ENCODE data around the gene LPA. TPM values are rescaled to one million over a fixed set of nuclear protein-coding genes. Genes with fewer than 3 reads are reported as not detected.
"Not testable (repeated sequence)": the region's sequence is repeated elsewhere in the genome, so short reads cannot be mapped to it uniquely, and the experiment has no call there.

Gene LPA
- 1 to 10 TPM in 1 of 2 donors, not detected in 1; 1.1 TPM for total RNA-seq
- under 1 TPM in 1 of 2 donors, not detected in 1; 0.03 TPM for polyA plus RNA-seq
- long read RNA-seq, donor 1, result 0 reads
- long read RNA-seq, donor 2, result 0 reads
- long read RNA-seq, donor 3, result 0 reads
- long read RNA-seq, donor 4, result 0 reads
- long read RNA-seq, donor 5, result 0 reads

GRCh38 chr6:160664198-160664597 is at the start of gene LPA:
LPA (minus strand) TSS chr6:160664275; CDS start chr6:160664214, 61 bp downstream.
- not testable (repeated sequence) for H3K4me1 ChIP-seq (ENCODE audit: control insufficient read depth in 5 of 5, insufficient read depth in 5 of 5, low read length in 5 of 5); DNase-seq; H3K36me3 ChIP-seq (ENCODE audit: control insufficient read depth in 4 of 4, insufficient read depth in 4 of 4, low read length in 4 of 4); H3K27ac ChIP-seq (ENCODE audit: low read depth in 1 of 2, low read length in 1 of 2); ATAC-seq (ENCODE audit: insufficient read depth, low FRiP score); H3K27me3 ChIP-seq (ENCODE audit: control insufficient read depth in 3 of 3, insufficient read depth in 3 of 3, low read length in 2 of 3); H3K9ac ChIP-seq (ENCODE audit: insufficient read depth in 1 of 2, low read length in 2 of 2); H3K4me3 ChIP-seq; H3K9me3 ChIP-seq (ENCODE audit: control insufficient read depth in 4 of 4, insufficient read depth in 3 of 4, low read length in 3 of 4)
- 67 to 88% methylated on average over 1 of the region's 1 CpG for WGBS, 2 donors

- not testable (repeated sequence) for H3K36me3 ChIP-seq (ENCODE audit: control insufficient read depth in 4 of 4, insufficient read depth in 4 of 4, low read length in 4 of 4); H3K27me3 ChIP-seq (ENCODE audit: control insufficient read depth in 3 of 3, insufficient read depth in 3 of 3, low read length in 2 of 3); H3K9me3 ChIP-seq (ENCODE audit: control insufficient read depth in 4 of 4, insufficient read depth in 3 of 4, low read length in 3 of 4); H3K4me3 ChIP-seq; H3K4me1 ChIP-seq (ENCODE audit: control insufficient read depth in 5 of 5, insufficient read depth in 5 of 5, low read length in 5 of 5); DNase-seq; H3K27ac ChIP-seq (ENCODE audit: low read depth in 1 of 2, low read length in 1 of 2); H3K9ac ChIP-seq (ENCODE audit: insufficient read depth in 1 of 2, low read length in 2 of 2); ATAC-seq (ENCODE audit: insufficient read depth, low FRiP score)
Observed at GRCh38 chr6:160708993-160709392, 44.9 kb upstream of the LPA start.

- not testable (repeated sequence) for H3K9me3 ChIP-seq (ENCODE audit: control insufficient read depth in 4 of 4, insufficient read depth in 3 of 4, low read length in 3 of 4); H3K27ac ChIP-seq (ENCODE audit: low read depth in 1 of 2, low read length in 1 of 2); H3K27me3 ChIP-seq (ENCODE audit: control insufficient read depth in 3 of 3, insufficient read depth in 3 of 3, low read length in 2 of 3); H3K9ac ChIP-seq (ENCODE audit: insufficient read depth in 1 of 2, low read length in 2 of 2); H3K36me3 ChIP-seq (ENCODE audit: control insufficient read depth in 4 of 4, insufficient read depth in 4 of 4, low read length in 4 of 4); H3K4me1 ChIP-seq (ENCODE audit: control insufficient read depth in 5 of 5, insufficient read depth in 5 of 5, low read length in 5 of 5); DNase-seq; H3K4me3 ChIP-seq; ATAC-seq (ENCODE audit: insufficient read depth, low FRiP score)
- 88 to 89% methylated on average over 7 of the region's 7 CpGs for WGBS, 2 donors
Observed at GRCh38 chr6:160704688-160705087, 40.6 kb upstream of the LPA start.

- not testable (repeated sequence) for H3K9me3 ChIP-seq (ENCODE audit: control insufficient read depth in 4 of 4, insufficient read depth in 3 of 4, low read length in 3 of 4); DNase-seq; ATAC-seq (ENCODE audit: insufficient read depth, low FRiP score); H3K27ac ChIP-seq (ENCODE audit: low read depth in 1 of 2, low read length in 1 of 2); H3K4me1 ChIP-seq (ENCODE audit: control insufficient read depth in 5 of 5, insufficient read depth in 5 of 5, low read length in 5 of 5); H3K36me3 ChIP-seq (ENCODE audit: control insufficient read depth in 4 of 4, insufficient read depth in 4 of 4, low read length in 4 of 4); H3K27me3 ChIP-seq (ENCODE audit: control insufficient read depth in 3 of 3, insufficient read depth in 3 of 3, low read length in 2 of 3); H3K9ac ChIP-seq (ENCODE audit: insufficient read depth in 1 of 2, low read length in 2 of 2); H3K4me3 ChIP-seq
- 76 to 91% methylated on average over 6 of the region's 6 CpGs for WGBS, 2 donors
Observed at GRCh38 chr6:160701918-160702680, 38.0 kb upstream of the LPA start, which contains the start of gene PLG. PLG (plus strand) TSS chr6:160702244; CDS start chr6:160702305, 61 bp downstream.

- 77 to 84% methylated on average over 6 of the region's 6 CpGs for WGBS, 2 donors
Observed at GRCh38 chr6:160697826-160698225, 33.8 kb upstream of the LPA start.

GRCh38 chr6:160696884-160697283 is 32.8 kb upstream of the LPA start:
- H3K27me3 ChIP-seq (ENCODE audit: control insufficient read depth in 3 of 3, insufficient read depth in 3 of 3, low read length in 2 of 3); H3K36me3 ChIP-seq (ENCODE audit: control insufficient read depth in 4 of 4, insufficient read depth in 4 of 4, low read length in 4 of 4); H3K9ac ChIP-seq (ENCODE audit: insufficient read depth in 1 of 2, low read length in 2 of 2); H3K9me3 ChIP-seq (ENCODE audit: control insufficient read depth in 4 of 4, insufficient read depth in 3 of 4, low read length in 3 of 4); H3K4me3 ChIP-seq; H3K4me1 ChIP-seq (ENCODE audit: control insufficient read depth in 5 of 5, insufficient read depth in 5 of 5, low read length in 5 of 5); ATAC-seq (ENCODE audit: insufficient read depth, low FRiP score); H3K27ac ChIP-seq (ENCODE audit: low read depth in 1 of 2, low read length in 1 of 2): not testable (repeated sequence)
- DNase-seq, result peak in 2 of 3 donors; percentile 23 to 41
- 60 to 84% methylated on average over 3 of the region's 3 CpGs for WGBS, 2 donors

More at GRCh38 chr6:160697826-160698225, 33.8 kb upstream of the LPA start:
- Histone ChIP-seq H3K27ac (ENCODE audit: low read depth in 1 of 2, low read length in 1 of 2) (no peak overlapping the region), H3K4me1 (ENCODE audit: control insufficient read depth in 5 of 5, insufficient read depth in 5 of 5, low read length in 5 of 5) (no peaks in the 10 kb centered on the region), H3K36me3 (ENCODE audit: control insufficient read depth in 4 of 4, insufficient read depth in 4 of 4, low read length in 4 of 4) (no peaks in the 10 kb centered on the region), H3K9ac (ENCODE audit: insufficient read depth in 1 of 2, low read length in 2 of 2) (no peak overlapping the region), H3K27me3 (ENCODE audit: control insufficient read depth in 3 of 3, insufficient read depth in 3 of 3, low read length in 2 of 3) (no peaks in the 10 kb centered on the region), H3K4me3 (no peak overlapping the region), H3K9me3 (ENCODE audit: control insufficient read depth in 4 of 4, insufficient read depth in 3 of 4, low read length in 3 of 4) (peaks cover 0 to 2% (median 0%) of the 10 kb centered on the region in 4 donors)
- ATAC-seq (ENCODE audit: insufficient read depth, low FRiP score), result no peak
- TF ChIP-seq CTCF (IDR thresholded peaks at IDR 0.05; ENCODE audit: control extremely low read depth, extremely low read depth), result no peak
- no peak for DNase-seq

GRCh38 chr6:160695622-160696021 is 31.5 kb upstream of the LPA start:
- not testable (repeated sequence) for H3K36me3 ChIP-seq (ENCODE audit: control insufficient read depth in 4 of 4, insufficient read depth in 4 of 4, low read length in 4 of 4); H3K27ac ChIP-seq (ENCODE audit: low read depth in 1 of 2, low read length in 1 of 2); ATAC-seq (ENCODE audit: insufficient read depth, low FRiP score); H3K4me1 ChIP-seq (ENCODE audit: control insufficient read depth in 5 of 5, insufficient read depth in 5 of 5, low read length in 5 of 5); H3K4me3 ChIP-seq; H3K9me3 ChIP-seq (ENCODE audit: control insufficient read depth in 4 of 4, insufficient read depth in 3 of 4, low read length in 3 of 4); H3K27me3 ChIP-seq (ENCODE audit: control insufficient read depth in 3 of 3, insufficient read depth in 3 of 3, low read length in 2 of 3); H3K9ac ChIP-seq (ENCODE audit: insufficient read depth in 1 of 2, low read length in 2 of 2); DNase-seq
- 68 to 73% methylated on average over 2 of the region's 2 CpGs for WGBS, 2 donors

Measured in lung (tissue), 16 donors.